Measurements from ENCODE around the gene SHMT2.

SHMT2 gene

GRCh38 chr12:57199191-57199590 is 30.3 kb upstream of the SHMT2 start:
- TF ChIP-seq CTCF (IDR thresholded peaks at IDR 0.05): no peak

GRCh38 chr12:57200497-57200896 is 29.0 kb upstream of the SHMT2 start:
- no peak for TF ChIP-seq CTCF (IDR thresholded peaks at IDR 0.05)

- TF ChIP-seq CTCF (IDR thresholded peaks at IDR 0.05): no peak
Observed at GRCh38 chr12:57201219-57201618, 28.3 kb upstream of the SHMT2 start.

- TF ChIP-seq CTCF (IDR thresholded peaks at IDR 0.05): no peak
Observed at GRCh38 chr12:57201631-57202030, 27.9 kb upstream of the SHMT2 start.

GRCh38 chr12:57202321-57202720 is 27.2 kb upstream of the SHMT2 start:
- no peak for TF ChIP-seq CTCF (IDR thresholded peaks at IDR 0.05)

- TF ChIP-seq CTCF (IDR thresholded peaks at IDR 0.05): no peak
Observed at GRCh38 chr12:57203201-57203600, 26.3 kb upstream of the SHMT2 start.

- no peak for TF ChIP-seq CTCF (IDR thresholded peaks at IDR 0.05)
Observed at GRCh38 chr12:57203791-57204190, 25.7 kb upstream of the SHMT2 start.

- TF ChIP-seq CTCF (IDR thresholded peaks at IDR 0.05): no peak
Observed at GRCh38 chr12:57204454-57204853, 25.1 kb upstream of the SHMT2 start.
